Measurements from ENCODE around the gene STAT4. TPM values are rescaled to one million over a fixed set of nuclear protein-coding genes. Genes with fewer than 3 reads are reported as not detected.

The STAT4 gene
- total RNA-seq, 4 donors from 2014 or later, result 0.31 to 1.0 (median 0.73) TPM; not detected in 1

DNA sequence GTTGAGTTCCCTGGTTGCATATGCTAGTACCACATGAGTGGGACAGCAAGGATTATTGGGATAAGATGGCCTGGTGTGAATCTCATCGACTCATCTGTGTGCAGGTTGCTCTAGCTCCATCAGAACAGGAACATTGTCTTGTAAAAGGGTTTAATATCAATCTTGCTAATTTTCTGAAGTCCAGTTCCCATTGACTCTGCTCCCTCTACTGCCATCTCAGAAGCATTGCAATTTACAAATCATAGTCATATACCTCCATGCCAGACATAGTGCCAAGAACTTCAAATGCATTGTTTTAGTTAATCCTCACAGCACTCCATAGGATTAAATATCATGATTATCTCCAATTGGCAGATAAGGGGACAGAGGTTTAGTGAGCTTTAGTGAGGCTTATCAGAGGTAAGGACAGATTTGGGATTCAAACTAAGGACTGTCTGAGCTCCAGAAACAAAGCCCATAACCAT, 4.8 kb upstream of the STAT4 start:
- TF ChIP-seq, protein P1, sequence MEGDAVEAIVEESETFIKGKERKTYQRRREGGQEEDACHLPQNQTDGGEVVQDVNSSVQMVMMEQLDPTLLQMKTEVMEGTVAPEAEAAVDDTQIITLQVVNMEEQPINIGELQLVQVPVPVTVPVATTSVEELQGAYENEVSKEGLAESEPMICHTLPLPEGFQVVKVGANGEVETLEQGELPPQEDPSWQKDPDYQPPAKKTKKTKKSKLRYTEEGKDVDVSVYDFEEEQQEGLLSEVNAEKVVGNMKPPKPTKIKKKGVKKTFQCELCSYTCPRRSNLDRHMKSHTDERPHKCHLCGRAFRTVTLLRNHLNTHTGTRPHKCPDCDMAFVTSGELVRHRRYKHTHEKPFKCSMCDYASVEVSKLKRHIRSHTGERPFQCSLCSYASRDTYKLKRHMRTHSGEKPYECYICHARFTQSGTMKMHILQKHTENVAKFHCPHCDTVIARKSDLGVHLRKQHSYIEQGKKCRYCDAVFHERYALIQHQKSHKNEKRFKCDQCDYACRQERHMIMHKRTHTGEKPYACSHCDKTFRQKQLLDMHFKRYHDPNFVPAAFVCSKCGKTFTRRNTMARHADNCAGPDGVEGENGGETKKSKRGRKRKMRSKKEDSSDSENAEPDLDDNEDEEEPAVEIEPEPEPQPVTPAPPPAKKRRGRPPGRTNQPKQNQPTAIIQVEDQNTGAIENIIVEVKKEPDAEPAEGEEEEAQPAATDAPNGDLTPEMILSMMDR (IDR thresholded peaks at IDR 0.05 in 4 of 5, conservative IDR thresholded peaks at IDR 0.05 in 1 of 5), result peak in 1 of 5 experiments; percentile 15
- TF ChIP-seq POLR2A (IDR thresholded peaks at IDR 0.05), result no peak
- in situ Hi-C loops (cut with MboI; ENCODE audit: low sequenced_read_pairs in 4 of 4) (loop anchor here in 3 of 4 donors (25.0 kb wide), 3 partner anchors 357 to 1007 kb away; partner anchors contain the start of gene NABP1 (in 1 of the 3)), intact Hi-C loops (cut with DNase I; ENCODE audit: low total_unique reads) (loop anchor here (10.0 kb wide), 1 partner anchor 101 kb away; no protein-coding TSS in a partner anchor)
- H3K27ac ChIP-seq, result no peak overlapping the region
- H3K27me3 ChIP-seq, result no peaks in the 10 kb centered on the region
- DNase-seq (no peak), ATAC-seq (no peak)
- no peak overlapping the region for H3K4me3 ChIP-seq
- no peaks in the 10 kb centered on the region for H3K4me1 ChIP-seq
- H3K36me3 ChIP-seq, result no peaks in the 10 kb centered on the region
- no peaks in the 10 kb centered on the region for H3K9me3 ChIP-seq

DNA sequence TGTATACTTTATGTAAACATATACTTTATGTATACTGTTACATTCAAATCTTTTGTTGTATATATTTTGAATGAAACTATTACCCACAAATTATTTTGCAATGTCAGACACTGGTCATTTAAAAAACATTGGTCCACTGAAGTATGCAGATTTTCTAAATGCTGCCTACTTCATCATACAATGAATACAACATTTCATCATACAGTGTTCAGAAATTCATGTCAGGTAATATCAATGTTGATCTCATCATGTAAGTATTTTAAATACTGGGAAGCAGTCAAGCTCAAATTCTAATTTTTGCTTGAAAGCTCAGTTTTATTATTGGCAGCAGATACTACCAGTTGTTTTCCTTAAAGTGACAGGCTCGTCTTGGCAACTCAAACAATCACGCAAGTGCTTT, 2.9 kb upstream of the STAT4 start:
- no peaks in the 10 kb centered on the region for H3K36me3 ChIP-seq
- H3K9me3 ChIP-seq, result no peaks in the 10 kb centered on the region
- no peak for TF ChIP-seq POLR2A (IDR thresholded peaks at IDR 0.05)
- TF ChIP-seq, protein P1 (IDR thresholded peaks at IDR 0.05 in 4 of 5, conservative IDR thresholded peaks at IDR 0.05 in 1 of 5), result no peak
- DNase-seq, result no peak
- in situ Hi-C loops (cut with MboI; ENCODE audit: low sequenced_read_pairs in 4 of 4), result loop anchor here in 3 of 4 donors (25.0 kb wide), 3 partner anchors 359 to 1009 kb away; partner anchors contain the start of gene NABP1 (in 1 of the 3)
- H3K27ac ChIP-seq, result no peak overlapping the region
- no peak overlapping the region for H3K4me3 ChIP-seq
- H3K4me1 ChIP-seq, result no peaks in the 10 kb centered on the region
- no peak for ATAC-seq
- no peaks in the 10 kb centered on the region for H3K27me3 ChIP-seq
- intact Hi-C loops (cut with DNase I; ENCODE audit: low total_unique reads), result loop anchor here (10.0 kb wide), 1 partner anchor 99 kb away; no protein-coding TSS in a partner anchor

DNA sequence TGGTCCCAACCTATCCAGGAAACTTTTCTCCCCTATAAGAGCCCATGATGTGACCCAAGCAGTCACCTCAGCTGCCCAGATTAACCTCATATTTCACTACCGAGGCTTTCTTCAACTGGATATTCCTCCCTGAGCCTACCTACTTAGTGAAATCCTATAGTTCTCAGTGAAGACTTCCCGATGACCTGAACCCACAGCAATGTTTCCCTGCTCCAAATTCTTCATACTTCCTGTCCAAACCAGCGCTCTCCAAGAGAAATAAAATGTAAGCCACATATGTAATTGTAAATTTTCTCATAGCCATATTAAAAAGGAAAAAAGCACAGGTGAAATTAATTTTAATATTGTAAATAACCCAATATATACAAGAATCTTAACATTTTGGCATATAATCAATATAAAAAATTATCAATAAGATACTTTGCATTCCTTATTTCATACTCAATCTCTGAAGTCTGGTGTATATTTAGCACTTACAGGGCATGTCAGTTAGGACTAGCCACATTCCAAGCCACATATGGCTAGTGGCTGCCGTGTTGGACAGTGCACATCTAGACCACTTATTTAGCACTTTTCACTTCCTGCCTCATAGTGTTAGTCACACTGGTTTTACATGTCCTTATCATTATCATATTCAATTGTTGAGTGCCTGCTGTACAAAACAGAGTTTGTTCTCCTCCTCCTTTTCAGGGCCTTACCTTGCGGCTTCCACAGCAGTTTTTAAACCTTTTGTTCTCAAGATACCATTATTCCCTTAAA, 1.9 kb upstream of the STAT4 start:
- no peak overlapping the region for H3K4me3 ChIP-seq
- no peaks in the 10 kb centered on the region for H3K27me3 ChIP-seq
- DNase-seq, result no peak
- intact Hi-C loops (cut with DNase I; ENCODE audit: low total_unique reads) (loop anchor here (10.0 kb wide), 1 partner anchor 98 kb away; no protein-coding TSS in a partner anchor), in situ Hi-C loops (cut with MboI; ENCODE audit: low sequenced_read_pairs in 4 of 4) (loop anchor here in 3 of 4 donors (25.0 kb wide), 3 partner anchors 360 to 1010 kb away; partner anchors contain the start of gene NABP1 (in 1 of the 3))
- no peak overlapping the region for H3K27ac ChIP-seq
- no peaks in the 10 kb centered on the region for H3K36me3 ChIP-seq
- no peak for ATAC-seq
- H3K4me1 ChIP-seq, result no peaks in the 10 kb centered on the region
- H3K9me3 ChIP-seq, result no peaks in the 10 kb centered on the region
- TF ChIP-seq, protein P1 (IDR thresholded peaks at IDR 0.05 in 4 of 5, conservative IDR thresholded peaks at IDR 0.05 in 1 of 5), result no peak
- no peak for TF ChIP-seq POLR2A (IDR thresholded peaks at IDR 0.05)

DNA sequence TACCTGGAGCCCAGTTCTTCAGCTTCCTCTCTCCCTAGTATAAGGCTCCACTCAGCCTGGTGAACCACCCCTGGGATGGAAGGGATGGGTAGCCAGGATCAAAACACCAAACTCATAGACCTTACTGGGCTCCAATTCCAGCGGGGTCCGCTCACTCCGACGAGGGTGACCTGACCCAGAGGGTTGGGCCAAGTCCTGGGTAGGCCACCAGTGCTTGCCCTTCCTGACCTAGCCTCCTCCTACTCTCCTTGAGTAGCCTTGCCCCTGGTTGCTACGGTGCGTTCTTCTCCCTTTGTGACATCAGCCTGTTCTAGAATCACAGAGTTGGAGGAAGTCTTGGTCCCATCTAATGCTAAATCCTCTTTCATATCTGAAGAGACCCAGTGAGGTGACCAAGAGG, 537 bp upstream of the STAT4 start:
- Histone ChIP-seq H3K4me3 (peak overlapping the region in 1 of 4 donors; percentile 49), H3K27ac (no peak overlapping the region), H3K4me1 (no peaks in the 10 kb centered on the region), H3K27me3 (no peaks in the 10 kb centered on the region), H3K9me3 (no peaks in the 10 kb centered on the region), H3K36me3 (no peaks in the 10 kb centered on the region)
- in situ Hi-C loops (cut with MboI; ENCODE audit: low sequenced_read_pairs in 4 of 4), result loop anchor here in 3 of 4 donors (25.0 kb wide), 3 partner anchors 361 to 1011 kb away; partner anchors contain the start of gene NABP1 (in 1 of the 3)
- ATAC-seq, result no peak
- no peak for DNase-seq
- intact Hi-C loops (cut with DNase I; ENCODE audit: low total_unique reads), result loop anchor here (10.0 kb wide), 1 partner anchor 97 kb away; no protein-coding TSS in a partner anchor
- TF ChIP-seq POLR2A (IDR thresholded peaks at IDR 0.05), result no peak
- TF ChIP-seq, protein P1 (IDR thresholded peaks at IDR 0.05 in 4 of 5, conservative IDR thresholded peaks at IDR 0.05 in 1 of 5), result no peak

All from gastrocnemius medialis (tissue), 4 donors.